Activated CD8-positive, alpha-beta memory T cell treated with anti-CD3 and anti-CD28 coated beads, Interleukin-2, amount 10 ng/mL, durations not matched to agents 7 days and 5 days (primary cell): ENCODE measurements around the gene DPYD. TPM values are rescaled to one million over a fixed set of nuclear protein-coding genes. Genes with fewer than 3 reads are reported as not detected.

Source experiments
- ATAC-seq: fragments of 150-1000 bp; cut with Tn5 transposase; one replicate; pipeline ENCODE4 v1.10.0; 2021; ENCODE audit warnings: moderate library complexity
- CTCF ChIA-PET: fragments of 350-600 bp; sonication (Branson Sonifier 250); formaldehyde crosslinking; loops from one replicate; lab custom pipeline; 2021; ENCODE audit warnings: antibody characterized with exemption; lab: Charles Lee
- DNase-seq: peaks from one replicate; pipeline ENCODE4 v3.0.0-alpha.2; 2020
- H3K27ac Mint-ChIP-seq: one replicate; pipeline ENCODE4 v1.8.0; 2021; ENCODE audit warnings: mild to moderate bottlenecking, mixed read lengths
- H3K27me3 Mint-ChIP-seq: one replicate; pipeline ENCODE4 v1.8.0; 2021; ENCODE audit warnings: mixed read lengths
- H3K36me3 Mint-ChIP-seq: one replicate; pipeline ENCODE4 v1.8.0; 2021; ENCODE audit warnings: mild to moderate bottlenecking, mixed read lengths
- H3K4me1 Mint-ChIP-seq: one replicate; pipeline ENCODE4 v1.8.0; 2021; ENCODE audit warnings: mixed read lengths
- H3K4me3 Mint-ChIP-seq: one replicate; pipeline ENCODE4 v1.8.0; 2021; ENCODE audit warnings: mild to moderate bottlenecking, moderate library complexity, mixed read lengths
- H3K9me3 Mint-ChIP-seq: one replicate; pipeline ENCODE4 v1.8.0; 2022; ENCODE audit warnings: low read depth, mixed read lengths
- total RNA-seq, 2 experiments: library from RNA; stranded (reverse); gene quantifications; one replicate each; pipeline ENCODE4 v1.2.3, GENCODE V29; 2021

Gene DPYD
- total RNA-seq, 2 experiments from 2014 or later: 31.4 to 42.3 TPM

DNA sequence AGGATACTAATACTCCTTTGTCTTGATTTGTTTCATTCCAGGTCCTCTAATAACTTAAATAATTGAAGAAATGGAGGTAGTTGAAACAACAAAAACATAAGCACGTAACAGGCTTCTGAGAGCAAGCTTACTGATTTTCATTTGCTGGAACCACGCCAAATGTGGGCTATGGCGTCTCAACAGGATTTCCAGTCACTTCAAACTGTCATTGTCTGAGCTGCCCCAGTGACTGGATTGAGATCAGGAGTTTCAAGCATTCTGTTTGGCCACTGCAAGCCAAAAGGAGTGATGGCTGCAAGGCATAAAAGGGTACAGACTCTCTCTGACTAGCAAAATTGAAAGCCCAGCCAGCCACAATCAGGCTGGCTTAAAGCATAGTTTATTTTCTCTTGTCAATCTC is 289.9 kb downstream of the DPYD start:
- no peaks in the 10 kb centered on the region for H3K9me3 Mint-ChIP-seq
- H3K27me3 Mint-ChIP-seq: no peaks in the 10 kb centered on the region
- CTCF ChIA-PET: no interaction called here
- ATAC-seq (no peak), DNase-seq (no peak)
- no peak overlapping the region for H3K27ac Mint-ChIP-seq
- no peak overlapping the region for H3K4me3 Mint-ChIP-seq
- H3K36me3 Mint-ChIP-seq: peaks cover 1% of the 10 kb centered on the region
- no peaks in the 10 kb centered on the region for H3K4me1 Mint-ChIP-seq

DNA sequence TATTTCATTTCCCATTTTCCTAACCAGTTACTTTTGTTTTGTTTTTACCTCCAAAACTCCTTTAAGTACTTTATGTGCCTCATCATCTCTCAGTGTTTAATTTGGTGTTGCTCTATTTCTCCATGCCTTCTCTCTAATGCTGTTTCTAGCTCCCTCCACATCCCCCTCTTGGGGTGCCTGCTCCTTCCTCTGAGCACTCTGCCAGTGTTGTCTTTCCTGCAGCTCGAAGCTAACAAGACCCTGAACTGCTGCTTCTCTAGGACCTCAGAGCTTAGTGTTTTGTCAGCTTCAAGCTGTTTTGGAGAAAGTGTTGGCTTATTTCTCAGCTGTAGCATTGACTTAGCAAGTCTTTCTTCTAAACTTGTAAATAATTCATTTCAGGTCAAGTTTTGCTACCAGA is 290.6 kb downstream of the DPYD start:
- H3K4me1 Mint-ChIP-seq: no peaks in the 10 kb centered on the region
- H3K27ac Mint-ChIP-seq: no peak overlapping the region
- DNase-seq (no peak), ATAC-seq (no peak)
- H3K4me3 Mint-ChIP-seq: no peak overlapping the region
- no peaks in the 10 kb centered on the region for H3K9me3 Mint-ChIP-seq
- H3K27me3 Mint-ChIP-seq: no peaks in the 10 kb centered on the region
- CTCF ChIA-PET: no interaction called here
- peaks cover 1% of the 10 kb centered on the region for H3K36me3 Mint-ChIP-seq

- CTCF ChIA-PET: no interaction called here
- Mint-ChIP-seq H3K9me3 (no peaks in the 10 kb centered on the region), H3K4me3 (no peak overlapping the region), H3K27ac (no peak overlapping the region), H3K27me3 (no peaks in the 10 kb centered on the region), H3K4me1 (no peaks in the 10 kb centered on the region), H3K36me3 (peaks cover 8% of the 10 kb centered on the region)
- DNase-seq (no peak), ATAC-seq (no peak)
Measured at GRCh38 chr1:97623220-97623619, 297.6 kb downstream of the DPYD start.

DNA sequence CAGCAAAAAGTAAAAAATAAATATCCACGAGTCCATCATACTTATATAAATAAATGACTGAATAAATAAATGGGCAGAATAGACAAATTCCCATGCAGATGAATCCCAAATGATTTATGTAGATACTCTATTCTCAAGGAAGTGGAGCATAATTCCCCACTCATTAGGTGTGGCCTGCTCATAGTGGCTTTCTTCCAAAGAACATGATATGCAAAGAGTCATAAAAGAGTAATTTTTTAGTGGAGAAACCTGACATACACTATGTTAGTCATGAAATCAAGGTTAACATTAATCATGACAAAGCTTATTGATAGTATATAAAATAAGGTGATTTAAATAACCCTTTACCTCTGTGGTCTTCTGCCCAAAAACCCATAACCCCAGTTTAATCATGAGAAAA is 298.9 kb downstream of the DPYD start:
- no peaks in the 10 kb centered on the region for H3K9me3 Mint-ChIP-seq
- no peaks in the 10 kb centered on the region for H3K4me1 Mint-ChIP-seq
- H3K27ac Mint-ChIP-seq: no peak overlapping the region
- DNase-seq (no peak), ATAC-seq (no peak)
- CTCF ChIA-PET: no interaction called here
- no peak overlapping the region for H3K4me3 Mint-ChIP-seq
- peaks cover 8% of the 10 kb centered on the region for H3K36me3 Mint-ChIP-seq
- H3K27me3 Mint-ChIP-seq: no peaks in the 10 kb centered on the region

- no peak overlapping the region for H3K4me3 Mint-ChIP-seq
- peaks cover 7% of the 10 kb centered on the region for H3K36me3 Mint-ChIP-seq
- no peak for ATAC-seq
- DNase-seq: no peak
- CTCF ChIA-PET: no interaction called here
- no peaks in the 10 kb centered on the region for H3K4me1 Mint-ChIP-seq
- H3K9me3 Mint-ChIP-seq: no peaks in the 10 kb centered on the region
- no peak overlapping the region for H3K27ac Mint-ChIP-seq
- H3K27me3 Mint-ChIP-seq: no peaks in the 10 kb centered on the region
Measured at GRCh38 chr1:97619706-97620105, 301.1 kb downstream of the DPYD start.

DNA sequence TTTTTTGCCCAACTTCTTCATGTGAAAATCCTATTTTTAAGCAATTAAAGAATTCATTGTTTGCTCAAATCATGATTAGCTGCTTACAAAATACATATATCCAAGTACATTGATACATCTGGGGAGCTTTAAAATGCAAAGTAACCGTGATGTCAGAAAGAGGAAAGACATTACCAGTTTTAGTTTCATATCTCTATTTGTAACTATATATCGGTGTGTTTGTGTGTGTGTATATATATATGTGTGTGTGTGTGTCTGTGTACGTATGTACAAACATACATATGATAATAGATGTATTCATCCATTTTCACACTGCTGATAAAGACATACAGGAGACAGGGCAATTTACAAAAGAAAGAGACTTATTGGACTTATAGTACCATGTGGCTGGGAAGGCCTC is 310.1 kb downstream of the DPYD start:
- H3K27me3 Mint-ChIP-seq: no peaks in the 10 kb centered on the region
- no peaks in the 10 kb centered on the region for H3K4me1 Mint-ChIP-seq
- CTCF ChIA-PET: no interaction called here

DNA sequence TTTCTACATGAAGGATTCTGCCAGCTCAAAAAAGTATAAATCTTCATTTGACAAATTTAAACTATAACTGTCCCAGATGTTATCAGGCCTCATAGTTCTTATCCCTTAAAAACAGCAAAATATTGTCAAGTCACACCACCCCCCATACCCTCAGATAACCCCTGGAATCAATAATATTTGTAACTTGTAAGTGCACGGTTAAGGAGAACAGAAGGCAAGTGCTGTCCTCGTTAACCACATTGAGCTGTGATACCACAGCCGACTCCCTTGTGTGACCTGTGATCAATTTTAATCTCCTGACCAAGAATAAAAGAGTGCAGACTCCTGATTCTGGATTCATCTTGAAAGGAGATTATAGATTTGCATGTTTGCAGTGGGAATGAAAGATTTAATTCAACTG is 310.7 kb downstream of the DPYD start:
- DNase-seq: no peak
- H3K4me3 Mint-ChIP-seq: no peak overlapping the region
- H3K9me3 Mint-ChIP-seq: no peaks in the 10 kb centered on the region
- no peaks in the 10 kb centered on the region for H3K27me3 Mint-ChIP-seq
- H3K36me3 Mint-ChIP-seq: no peaks in the 10 kb centered on the region
- ATAC-seq: no peak
- no peak overlapping the region for H3K27ac Mint-ChIP-seq
- CTCF ChIA-PET: no interaction called here
- H3K4me1 Mint-ChIP-seq: no peaks in the 10 kb centered on the region

More for the DNA sequence above, 310.1 kb downstream of the DPYD start:
- ATAC-seq (no peak), DNase-seq (no peak)
- no peaks in the 10 kb centered on the region for H3K36me3 Mint-ChIP-seq
- H3K27ac Mint-ChIP-seq: no peak overlapping the region
- no peaks in the 10 kb centered on the region for H3K9me3 Mint-ChIP-seq
- H3K4me3 Mint-ChIP-seq: no peak overlapping the region

DNA sequence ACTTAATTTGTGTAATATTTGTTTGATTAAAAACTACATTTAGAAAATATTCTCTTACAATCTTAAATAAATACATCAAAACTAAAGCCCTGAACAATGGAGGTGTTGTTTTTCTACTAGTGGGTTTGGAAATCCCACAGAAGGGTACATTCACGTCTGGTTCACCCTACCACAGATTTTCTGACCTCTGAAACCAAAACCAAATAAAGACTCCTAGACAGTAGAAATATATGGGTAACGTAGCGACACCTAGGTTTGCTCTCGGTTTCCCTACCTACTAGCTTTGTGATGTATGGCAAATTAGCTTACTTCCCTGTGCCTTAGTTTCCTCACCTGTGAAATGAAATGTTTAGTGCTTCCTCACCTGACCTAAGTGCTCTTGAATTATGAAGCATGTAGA is 312.6 kb downstream of the DPYD start:
- H3K36me3 Mint-ChIP-seq: no peaks in the 10 kb centered on the region
- no peaks in the 10 kb centered on the region for H3K9me3 Mint-ChIP-seq
- DNase-seq: no peak
- peaks cover 2% of the 10 kb centered on the region for H3K4me1 Mint-ChIP-seq
- no peak overlapping the region for H3K4me3 Mint-ChIP-seq
- ATAC-seq: no peak
- H3K27ac Mint-ChIP-seq: no peak overlapping the region
- CTCF ChIA-PET: no interaction called here
- no peaks in the 10 kb centered on the region for H3K27me3 Mint-ChIP-seq

DNA sequence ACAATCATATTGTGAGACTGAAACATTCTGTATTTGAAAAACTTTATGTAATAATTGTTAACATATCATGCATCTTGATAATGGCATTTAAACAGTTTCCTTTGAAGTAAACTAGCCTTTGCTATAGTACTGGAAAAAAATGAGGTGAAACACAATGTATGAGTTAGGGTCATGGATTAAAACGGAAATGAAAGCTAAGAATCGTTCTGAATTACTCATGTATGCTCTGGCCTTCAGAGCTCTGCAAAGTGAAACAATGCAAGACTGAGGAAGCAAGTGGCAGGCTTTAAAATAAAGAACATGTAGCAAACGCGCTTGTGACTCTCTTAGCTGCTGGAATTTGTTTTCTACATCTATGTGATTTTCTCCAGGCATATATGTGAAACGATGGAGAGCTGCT is 317.1 kb downstream of the DPYD start:
- Mint-ChIP-seq H3K9me3 (no peaks in the 10 kb centered on the region), H3K27ac (no peak overlapping the region), H3K36me3 (no peaks in the 10 kb centered on the region), H3K4me3 (no peak overlapping the region), H3K4me1 (peaks cover 2% of the 10 kb centered on the region), H3K27me3 (no peaks in the 10 kb centered on the region)
- CTCF ChIA-PET: interaction anchor here (0.9 kb wide), 1 partner anchor 9 kb away, joined by 3 read pairs; no protein-coding TSS in a partner anchor
- no peak for ATAC-seq
- no peak for DNase-seq

DNA sequence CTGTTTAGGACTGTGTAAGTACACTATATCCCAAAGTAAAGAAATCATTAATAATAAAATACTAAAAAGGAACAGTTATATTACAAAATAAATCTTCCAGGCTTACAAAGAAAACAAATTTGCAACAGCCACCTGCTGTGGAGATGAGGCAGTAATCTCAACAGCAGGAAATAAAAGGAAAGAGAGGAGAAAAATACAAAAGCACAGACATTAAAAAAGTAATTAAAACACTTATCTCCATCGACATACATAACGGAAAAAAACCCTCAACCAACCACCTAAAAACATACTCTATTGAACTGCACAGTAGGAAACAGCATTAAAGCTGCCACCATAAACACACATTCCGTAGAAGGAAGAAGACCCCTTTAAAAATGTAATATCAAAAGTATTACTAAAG is 317.6 kb downstream of the DPYD start:
- Mint-ChIP-seq H3K9me3 (no peaks in the 10 kb centered on the region), H3K27ac (no peak overlapping the region), H3K27me3 (no peaks in the 10 kb centered on the region), H3K4me3 (no peak overlapping the region), H3K36me3 (no peaks in the 10 kb centered on the region), H3K4me1 (peaks cover 2% of the 10 kb centered on the region)
- ATAC-seq: no peak
- no peak for DNase-seq
- CTCF ChIA-PET: no interaction called here

DNA sequence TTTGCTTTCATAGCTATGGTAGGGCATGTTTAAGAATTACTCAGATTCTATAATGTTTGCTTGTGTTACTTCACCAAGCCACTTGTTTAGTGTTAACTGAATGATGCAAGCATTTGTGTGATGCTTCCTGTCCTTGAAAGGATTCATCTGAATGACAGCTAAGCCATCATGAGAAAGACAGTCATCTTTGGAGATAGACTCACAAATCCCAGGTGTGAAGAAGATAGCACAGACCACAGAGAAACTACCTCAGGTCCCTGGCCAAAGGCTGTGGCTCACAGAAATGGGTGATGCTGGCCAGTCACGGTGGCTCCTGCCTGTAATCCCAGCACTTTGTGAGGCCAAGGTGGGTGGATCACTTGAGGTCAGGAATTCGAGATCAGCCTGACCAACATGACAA is 321.4 kb downstream of the DPYD start:
- Mint-ChIP-seq H3K9me3 (no peaks in the 10 kb centered on the region), H3K27me3 (no peaks in the 10 kb centered on the region), H3K36me3 (no peaks in the 10 kb centered on the region), H3K4me3 (no peak overlapping the region), H3K4me1 (peaks cover 2% of the 10 kb centered on the region), H3K27ac (no peak overlapping the region)
- DNase-seq: no peak
- ATAC-seq: peak; percentile 23
- CTCF ChIA-PET: no interaction called here

- Mint-ChIP-seq H3K27me3 (no peaks in the 10 kb centered on the region), H3K36me3 (peaks cover 12% of the 10 kb centered on the region), H3K27ac (no peak overlapping the region), H3K4me1 (no peaks in the 10 kb centered on the region), H3K4me3 (no peak overlapping the region), H3K9me3 (no peaks in the 10 kb centered on the region)
- DNase-seq (no peak), ATAC-seq (no peak)
- CTCF ChIA-PET: no interaction called here
Measured at GRCh38 chr1:97593192-97593591, 327.6 kb downstream of the DPYD start.

DNA sequence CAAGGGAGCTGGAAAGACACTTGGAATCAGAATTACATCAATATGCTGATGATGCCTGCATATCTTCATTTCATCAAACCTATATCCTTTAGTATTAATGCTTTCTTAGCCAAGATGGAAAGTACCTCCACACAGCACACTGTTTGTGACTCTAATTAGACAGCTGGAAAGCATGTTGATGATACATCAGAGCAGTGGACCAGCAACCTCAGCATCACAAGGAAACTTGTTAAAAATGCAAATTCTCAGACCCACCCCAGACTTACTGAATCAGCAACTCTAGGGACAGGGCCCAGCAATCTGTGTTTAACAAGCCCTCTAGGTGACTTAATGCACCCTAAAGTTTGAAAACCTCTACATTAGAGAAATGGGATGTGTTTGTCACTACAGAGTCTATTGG is 332.1 kb downstream of the DPYD start:
- ATAC-seq (no peak), DNase-seq (no peak)
- Mint-ChIP-seq H3K4me1 (no peaks in the 10 kb centered on the region), H3K4me3 (no peak overlapping the region), H3K36me3 (peaks cover 20% of the 10 kb centered on the region), H3K9me3 (no peaks in the 10 kb centered on the region), H3K27ac (no peak overlapping the region), H3K27me3 (no peaks in the 10 kb centered on the region)
- CTCF ChIA-PET: no interaction called here

GRCh38 chr1:97581614-97582051 is 339.2 kb downstream of the DPYD start:
- no peak overlapping the region for H3K4me3 Mint-ChIP-seq
- DNase-seq (no peak), ATAC-seq (no peak)
- H3K9me3 Mint-ChIP-seq: no peaks in the 10 kb centered on the region
- CTCF ChIA-PET: no interaction called here
- no peaks in the 10 kb centered on the region for H3K27me3 Mint-ChIP-seq
- H3K36me3 Mint-ChIP-seq: peaks cover 9% of the 10 kb centered on the region
- no peak overlapping the region for H3K27ac Mint-ChIP-seq
- no peaks in the 10 kb centered on the region for H3K4me1 Mint-ChIP-seq

- Mint-ChIP-seq H3K4me3 (no peak overlapping the region), H3K27ac (no peak overlapping the region), H3K27me3 (no peaks in the 10 kb centered on the region), H3K9me3 (no peaks in the 10 kb centered on the region), H3K36me3 (peaks cover 3% of the 10 kb centered on the region), H3K4me1 (no peaks in the 10 kb centered on the region)
- CTCF ChIA-PET: no interaction called here
- DNase-seq (no peak), ATAC-seq (no peak)
Measured at GRCh38 chr1:97577613-97578012, 343.2 kb downstream of the DPYD start.
